M059J (cell line): Measurements from ENCODE around the gene MATR3. TPM values are rescaled to one million over a fixed set of nuclear protein-coding genes. Genes with fewer than 3 reads are reported as not detected.

ENCODE experiments used
- DNase-seq: peaks from one replicate; pipeline ENCODE4 v3.0.0-alpha.2; 2012; ENCODE audit warnings: low read depth
- total RNA-seq: library from RNA; depleted of rRNA; stranded (reverse); fragments of >200 nt; shearing (Covaris generic); gene quantifications from 2 replicates; pipeline ENCODE4 v1.2.3, GENCODE V29; 2014

Gene MATR3
- total RNA-seq, 1 experiment from 2014 or later = 237 TPM

DNA sequence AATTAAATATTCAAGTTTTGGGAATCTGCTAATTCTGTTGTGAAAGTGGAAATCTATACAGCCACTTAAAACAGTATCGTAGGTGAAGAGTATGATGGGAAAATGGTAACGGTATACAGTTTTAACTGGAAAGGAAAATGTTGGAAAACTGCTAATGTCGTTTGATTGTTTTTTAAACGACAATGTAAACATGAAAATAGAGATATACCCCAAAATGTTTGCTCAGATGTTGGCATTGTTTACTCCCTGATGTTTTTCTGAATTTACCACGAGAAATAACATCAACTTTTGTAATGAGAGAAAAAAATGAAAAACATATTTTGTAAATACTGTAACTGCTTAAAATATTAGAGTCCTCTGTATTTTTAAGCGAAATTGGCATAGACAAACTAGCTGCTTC, 2.7 kb downstream of the MATR3 start:
- no peak for DNase-seq

DNA sequence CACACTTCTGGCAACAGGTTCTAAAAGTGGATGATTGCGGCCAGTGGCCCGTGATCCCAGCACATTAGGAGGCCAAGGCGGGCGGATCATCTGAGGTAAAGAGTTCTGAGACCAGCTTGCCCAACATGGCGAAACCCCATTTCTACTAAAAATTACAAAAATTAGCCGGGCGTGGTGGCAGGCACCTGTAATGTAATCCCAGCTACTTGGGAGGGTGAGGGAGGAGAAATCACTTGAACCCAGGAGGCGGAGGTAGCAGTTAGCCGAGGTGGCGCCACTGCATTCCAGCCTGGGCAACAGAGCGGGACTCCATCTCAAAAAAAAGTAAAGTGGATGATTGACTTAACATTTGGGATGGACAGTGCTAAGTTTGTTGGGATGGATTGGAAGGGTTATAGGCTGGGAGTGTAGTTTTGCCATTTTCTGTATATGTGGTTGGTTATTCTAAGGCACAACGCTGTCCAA, 3.4 kb downstream of the MATR3 start:
- DNase-seq = no peak

DNA sequence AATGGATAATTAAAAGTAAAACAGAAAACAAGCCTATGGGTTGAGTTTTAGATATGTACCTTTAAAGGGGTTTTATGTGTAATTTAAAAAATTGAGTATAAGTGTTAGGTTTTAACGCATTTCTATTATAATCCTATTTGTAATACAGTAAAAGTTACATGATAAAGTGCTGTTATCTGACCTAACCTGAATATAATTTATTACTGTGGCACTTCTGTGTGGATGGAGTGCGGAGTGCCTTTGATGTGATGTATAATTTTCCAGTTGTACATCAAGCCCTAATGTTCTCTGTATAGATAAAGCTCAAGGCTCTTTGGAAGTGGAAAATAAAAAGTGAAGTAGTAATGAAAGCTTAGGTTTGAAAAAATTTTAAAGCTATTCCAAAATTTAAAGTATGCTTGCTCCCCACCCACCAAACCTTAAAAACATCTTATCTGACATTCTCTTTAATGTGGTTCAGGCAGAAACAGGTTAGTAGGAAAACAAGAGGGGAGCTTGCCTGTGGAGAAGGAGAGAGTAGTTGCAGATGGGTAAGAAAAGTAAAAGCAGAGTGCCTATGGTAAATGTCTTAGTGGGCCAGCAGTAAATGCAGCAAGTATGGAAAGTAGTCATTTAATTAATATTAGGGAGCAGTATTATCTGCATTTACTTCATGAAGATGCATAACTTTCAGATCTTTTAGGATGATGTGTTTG, 4.0 kb downstream of the MATR3 start:
- no peak for DNase-seq

DNA sequence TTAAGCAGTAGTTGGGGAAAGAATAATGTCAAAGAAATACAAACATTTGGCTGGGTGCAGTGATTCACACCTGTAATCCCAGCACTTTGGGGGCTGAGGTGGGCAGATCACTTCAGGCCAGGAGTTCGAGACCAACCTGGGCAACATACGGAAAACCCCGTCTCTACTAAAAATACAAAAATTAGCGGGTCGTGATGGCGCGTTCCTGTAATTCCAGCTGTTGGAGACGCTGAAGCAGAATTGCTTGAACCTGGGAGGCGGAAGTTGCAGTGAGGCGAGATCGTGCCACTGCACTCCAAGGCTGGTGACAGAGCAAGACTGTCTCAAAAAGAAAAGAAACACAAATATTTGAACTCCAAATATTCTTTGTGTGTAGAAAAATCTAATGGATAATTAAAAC, 4.7 kb downstream of the MATR3 start:
- no peak for DNase-seq

DNA sequence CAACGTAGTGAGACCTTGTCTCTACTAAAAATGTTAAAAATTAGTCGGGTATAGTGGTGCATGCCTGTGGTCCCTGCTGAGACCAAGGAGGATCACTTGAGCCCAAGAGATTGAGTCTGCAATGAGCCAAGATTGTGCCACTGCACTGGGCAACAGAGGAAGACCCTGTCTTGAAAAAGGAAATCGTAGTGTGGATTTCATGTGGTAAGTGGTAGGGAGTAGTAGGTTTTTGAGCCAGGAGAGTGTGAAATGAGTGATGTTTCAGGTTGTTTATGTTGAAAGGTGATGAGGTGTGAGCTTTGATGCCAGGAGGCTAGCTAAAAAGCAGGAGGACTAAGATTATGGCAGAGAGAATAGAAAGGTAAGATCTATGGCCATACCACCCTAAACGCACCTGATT, 5.9 kb downstream of the MATR3 start:
- DNase-seq = no peak

DNA sequence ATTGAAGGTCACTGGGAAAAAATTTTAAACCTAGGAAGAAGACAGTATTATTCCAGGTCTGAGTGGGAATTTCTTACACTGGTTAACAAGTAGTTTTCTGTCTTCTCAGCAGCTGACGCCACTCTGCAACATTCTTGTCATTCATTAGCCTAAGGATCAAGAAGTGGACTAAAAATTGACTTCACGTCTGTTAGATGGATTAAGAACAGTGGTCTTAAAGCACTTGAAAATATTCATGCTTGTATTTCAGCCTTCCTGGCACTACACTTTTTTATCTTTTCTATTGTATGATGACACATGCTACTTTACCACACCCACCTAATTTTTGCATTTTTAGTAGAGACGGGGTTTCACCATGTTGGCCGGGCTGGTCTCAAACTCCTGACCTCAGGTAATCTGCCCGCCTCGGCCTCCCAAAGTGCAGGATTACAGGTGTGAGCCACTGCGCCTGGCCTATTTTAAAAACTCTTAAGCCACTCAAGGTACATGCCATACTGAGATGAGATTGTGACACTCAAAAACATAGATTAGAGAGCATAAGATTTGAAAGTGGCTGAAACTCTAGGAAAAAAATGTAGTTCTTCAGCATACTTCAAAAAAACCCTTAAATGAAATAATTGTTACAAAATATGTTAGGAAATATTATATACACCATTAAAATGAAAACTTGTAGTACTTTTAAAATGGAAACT, 8.4 kb downstream of the MATR3 start:
- no peak for DNase-seq

DNA sequence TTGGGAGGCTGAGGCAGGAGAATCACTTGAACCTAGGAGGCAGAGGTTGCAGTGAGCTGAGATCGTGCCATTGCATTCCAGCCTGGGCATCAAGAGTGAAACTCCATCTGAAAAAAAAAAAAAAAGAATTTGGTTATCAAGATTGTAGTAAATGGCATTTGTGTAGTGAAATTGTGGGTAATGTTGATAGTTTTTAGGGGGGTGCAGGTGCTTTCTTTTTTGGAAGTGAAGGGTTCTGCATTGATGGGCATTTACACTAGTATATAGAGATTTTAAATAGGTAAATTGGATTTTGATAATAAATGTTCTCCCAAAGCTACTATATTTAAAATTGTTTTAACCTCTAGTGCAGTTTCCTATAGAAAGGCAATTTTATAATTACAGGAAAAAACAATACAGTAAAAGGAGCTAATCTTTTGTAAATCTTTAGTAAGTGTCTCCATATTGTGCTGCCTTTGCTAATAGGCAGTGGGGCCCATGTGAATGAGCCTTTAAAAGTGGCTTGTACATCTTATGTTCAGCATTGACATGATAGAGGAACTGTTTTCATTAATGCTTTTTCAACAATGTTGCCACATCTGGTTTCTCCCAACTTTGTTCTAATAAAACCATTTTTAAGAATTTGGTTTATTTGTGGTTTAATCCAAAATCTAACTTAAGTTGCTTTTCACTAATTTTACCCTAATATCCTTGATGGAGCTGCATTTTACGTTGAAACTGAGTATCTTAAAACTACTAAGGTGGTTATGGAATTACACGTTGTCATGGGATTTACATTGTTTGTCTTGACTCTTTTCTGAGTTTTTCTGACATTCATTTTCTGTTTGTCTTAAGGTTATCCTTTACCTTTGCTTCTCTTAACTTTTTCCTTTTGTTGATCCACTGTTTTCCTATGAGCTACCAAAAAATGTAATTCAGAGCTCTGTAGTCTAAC, 11.1 kb downstream of the MATR3 start:
- no peak for DNase-seq

DNA sequence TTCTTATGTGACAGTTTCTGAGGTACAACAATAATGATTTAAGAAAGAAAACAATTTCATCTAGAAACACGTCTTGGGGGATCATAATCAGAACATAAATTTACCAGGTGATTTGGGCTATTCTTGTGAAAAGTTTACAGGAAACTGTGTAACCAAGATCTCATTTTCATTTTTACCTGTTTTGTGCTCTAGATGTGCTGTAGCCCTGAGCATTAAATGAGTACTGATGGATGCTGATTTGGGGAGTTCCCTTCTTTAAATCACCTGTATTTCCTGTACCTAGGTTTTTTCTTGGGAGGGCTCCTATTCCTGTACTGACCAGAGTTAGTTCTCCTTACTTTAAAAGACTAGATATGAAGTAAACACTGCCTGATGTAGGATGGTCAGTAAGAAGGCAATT, 12.7 kb downstream of the MATR3 start:
- no peak for DNase-seq

DNA sequence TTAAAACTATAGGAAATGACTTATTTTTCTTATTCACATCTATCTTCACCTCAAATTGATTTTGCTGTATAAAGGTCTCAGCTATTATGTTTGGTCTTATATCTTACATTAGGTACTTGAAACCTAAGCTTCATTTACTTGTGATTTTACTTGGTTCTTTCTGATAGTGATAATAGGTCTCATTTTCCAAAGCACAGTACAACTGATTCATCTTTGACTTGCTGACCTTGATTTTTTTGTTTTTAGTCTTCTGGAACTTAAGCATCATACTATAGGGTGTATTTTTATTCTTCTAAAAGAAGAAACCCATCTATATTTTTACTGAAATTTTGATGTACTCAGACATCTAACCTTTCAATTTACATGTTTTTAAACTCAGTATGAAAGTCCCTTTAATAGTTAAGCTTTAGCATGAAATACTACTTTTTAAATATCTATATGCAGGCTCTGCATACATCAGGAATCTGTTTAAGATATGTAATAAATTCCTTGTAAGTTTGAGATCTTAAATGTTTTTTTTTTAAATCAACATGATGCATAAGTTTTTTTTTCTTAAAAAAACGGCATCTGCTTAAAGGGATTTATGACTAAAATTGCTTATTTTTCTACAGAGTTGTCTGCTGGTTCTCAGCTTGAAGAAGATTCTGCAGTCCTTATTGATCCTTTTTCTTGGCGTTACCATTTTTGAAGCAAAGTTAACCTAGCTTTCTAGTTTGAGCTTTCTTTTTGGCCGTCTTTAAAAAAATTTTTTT, 13.3 kb downstream of the MATR3 start:
- no peak for DNase-seq

DNA sequence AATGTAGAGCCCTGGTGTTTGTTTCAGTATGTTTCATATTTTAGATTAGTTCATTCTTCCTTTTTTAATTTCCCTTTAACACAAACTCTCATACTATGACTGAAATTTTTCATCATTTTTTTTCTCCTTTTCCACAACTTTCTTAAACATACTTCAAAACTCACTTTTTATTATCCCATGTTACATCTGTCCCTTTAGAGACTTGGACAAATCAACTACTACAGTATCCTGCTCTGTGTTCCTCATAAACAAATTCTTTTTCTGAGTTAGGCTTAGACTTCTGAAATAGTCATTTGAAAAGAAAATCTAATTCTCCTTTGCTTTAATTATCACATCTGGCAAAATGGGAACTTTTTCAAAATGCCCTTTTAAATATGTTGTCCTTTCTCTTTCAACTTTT, 15.3 kb downstream of the MATR3 start:
- no peak for DNase-seq

DNA sequence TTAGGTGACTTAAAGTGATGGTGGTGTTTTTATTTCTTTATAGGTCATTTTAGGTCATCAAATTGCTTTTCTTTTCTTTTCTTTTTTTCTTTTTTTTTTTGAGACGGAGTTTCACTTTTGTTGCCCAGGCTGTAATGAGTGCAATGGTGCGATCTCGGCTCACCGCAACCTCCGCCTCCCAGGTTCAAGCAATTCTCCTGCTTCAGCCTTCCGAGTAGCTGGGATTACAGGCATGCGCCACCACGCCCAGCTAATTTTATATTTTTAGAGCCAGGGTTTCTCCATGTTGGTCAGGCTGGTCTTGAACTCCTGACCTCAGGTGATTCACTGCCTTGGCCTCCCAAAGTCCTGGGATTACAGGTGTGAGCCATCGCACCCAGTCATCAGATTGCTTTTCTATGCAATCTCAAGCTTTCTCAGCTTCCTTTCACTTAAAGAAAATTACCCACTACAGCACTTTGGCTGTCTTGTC, 17.2 kb downstream of the MATR3 start:
- DNase-seq = peak; percentile 71

DNA sequence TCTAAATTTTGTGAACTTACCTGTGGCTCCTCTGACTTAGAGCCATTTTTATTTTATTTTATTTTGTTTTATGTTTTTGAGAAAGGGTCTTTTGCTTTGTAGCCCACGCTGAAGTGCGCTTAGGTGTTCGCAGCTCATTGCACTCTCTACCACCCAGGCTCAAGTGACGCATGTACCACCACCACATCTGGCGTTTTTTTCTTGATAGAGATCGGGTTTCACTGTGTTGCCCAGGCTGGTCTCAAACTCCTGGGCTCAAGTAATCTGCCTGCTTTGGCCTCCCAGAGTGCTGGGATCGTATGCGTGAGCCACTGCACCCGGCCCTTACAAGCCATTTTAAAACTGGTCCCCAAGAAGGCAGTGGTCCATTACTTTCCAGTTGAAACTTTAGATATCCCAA, 18.5 kb downstream of the MATR3 start:
- no peak for DNase-seq

DNA sequence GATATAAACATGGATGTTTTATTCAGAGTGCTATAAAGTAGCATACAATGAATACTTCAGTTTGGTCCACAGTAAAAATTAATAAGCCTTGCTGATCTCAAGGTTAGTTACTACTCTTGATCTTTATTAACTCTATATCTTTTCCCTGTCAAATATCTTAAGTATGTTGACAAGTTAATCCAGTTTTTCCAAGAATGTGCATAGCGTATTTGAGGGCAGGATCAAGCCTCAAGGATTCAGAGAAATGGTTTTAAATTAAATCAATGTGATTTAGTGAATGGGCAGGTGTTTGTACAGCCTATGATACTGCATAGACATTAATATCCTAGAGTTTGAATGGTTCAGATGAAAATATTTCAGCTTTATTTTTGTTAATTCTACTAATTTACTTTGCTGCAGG, 20.7 kb downstream of the MATR3 start:
- no peak for DNase-seq

DNA sequence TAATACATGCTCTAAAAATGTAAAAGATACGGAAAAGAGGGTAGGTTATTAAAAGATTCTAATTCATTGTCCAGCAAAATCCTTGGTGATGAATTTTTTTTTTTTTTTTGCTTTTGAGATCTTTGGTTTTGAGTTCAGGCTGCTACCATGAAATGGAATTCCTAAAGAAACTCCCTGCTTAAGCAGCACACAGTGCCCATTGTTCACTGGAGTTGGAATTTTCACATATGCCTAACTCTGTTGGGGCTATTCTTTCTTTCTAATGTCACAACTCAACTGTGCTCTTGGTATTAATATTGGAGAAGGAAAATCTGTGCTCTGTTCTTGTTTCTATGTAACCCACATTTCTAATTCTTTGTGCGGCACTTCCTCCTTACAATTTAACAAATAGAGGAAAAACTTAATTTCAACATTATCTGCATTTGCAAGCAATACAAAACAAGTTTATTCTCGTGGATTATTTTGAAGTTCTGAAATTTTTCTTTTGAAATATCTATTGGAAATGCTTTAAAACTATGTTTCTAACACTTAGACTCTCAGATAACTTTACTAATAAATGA, 21.6 kb downstream of the MATR3 start:
- no peak for DNase-seq

DNA sequence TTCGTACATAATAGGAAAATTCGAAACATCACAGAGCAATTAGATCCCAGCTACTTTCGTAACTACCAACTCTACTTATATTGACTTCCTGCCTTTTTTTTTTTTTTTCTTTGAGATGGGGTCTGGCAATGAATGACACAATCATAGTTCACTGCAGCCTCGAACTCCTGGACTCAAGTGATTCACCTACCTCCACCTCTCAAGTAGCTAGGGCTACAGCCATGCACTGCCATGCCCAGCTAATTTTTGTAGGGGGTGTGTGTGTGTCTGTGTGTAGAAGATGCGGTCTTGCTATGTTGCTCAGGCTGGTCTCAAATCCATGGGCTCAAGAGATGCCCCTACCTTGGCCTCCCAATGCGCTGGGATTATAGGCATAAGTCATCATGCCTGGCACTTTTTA, 42.3 kb downstream of the MATR3 start:
- DNase-seq = peak; percentile 26

DNA sequence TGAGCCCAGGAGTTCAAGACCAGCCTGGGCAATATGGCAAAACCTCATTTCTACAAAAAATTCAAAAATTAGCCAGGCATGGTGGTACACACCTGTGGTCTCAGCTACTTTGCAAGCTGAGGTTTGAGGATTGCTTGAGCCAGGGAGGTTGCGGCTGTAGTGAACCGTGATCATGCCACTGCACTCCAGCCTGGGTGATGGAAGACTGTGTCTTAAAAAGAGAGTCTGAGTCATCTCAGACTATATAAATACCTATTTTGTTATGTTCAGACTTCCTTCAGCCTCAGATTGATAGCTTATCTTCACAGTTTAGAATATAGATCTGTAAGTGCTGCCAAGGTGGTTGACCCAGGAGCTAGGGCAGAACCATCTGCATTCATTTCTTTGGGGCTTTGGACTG, 46.5 kb downstream of the MATR3 start:
- DNase-seq = no peak

DNA sequence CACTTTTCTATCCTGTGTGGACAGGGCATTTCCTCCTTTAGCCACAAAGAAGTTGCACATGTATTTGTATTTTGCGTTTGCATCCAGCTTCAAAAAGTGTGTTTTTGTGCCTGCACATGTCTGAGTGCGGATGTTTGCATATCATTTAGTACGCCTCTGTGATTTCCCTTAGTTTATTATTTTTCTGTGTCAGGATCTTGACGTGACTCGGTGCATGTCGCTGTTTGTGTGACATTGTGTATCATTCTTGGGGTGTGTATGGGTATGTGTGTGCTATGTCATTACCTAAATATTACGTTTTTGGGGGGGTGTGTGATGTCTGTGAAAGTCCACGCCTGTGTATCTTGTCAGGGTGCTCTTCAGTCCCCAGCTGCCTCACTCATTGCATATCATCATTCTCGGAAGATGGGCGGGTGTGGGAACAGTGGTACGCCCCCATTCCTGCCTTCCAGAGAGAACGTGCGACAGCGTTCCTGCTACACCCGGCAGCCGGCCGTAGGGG, 47.7 kb downstream of the MATR3 start:
- DNase-seq = no peak

DNA sequence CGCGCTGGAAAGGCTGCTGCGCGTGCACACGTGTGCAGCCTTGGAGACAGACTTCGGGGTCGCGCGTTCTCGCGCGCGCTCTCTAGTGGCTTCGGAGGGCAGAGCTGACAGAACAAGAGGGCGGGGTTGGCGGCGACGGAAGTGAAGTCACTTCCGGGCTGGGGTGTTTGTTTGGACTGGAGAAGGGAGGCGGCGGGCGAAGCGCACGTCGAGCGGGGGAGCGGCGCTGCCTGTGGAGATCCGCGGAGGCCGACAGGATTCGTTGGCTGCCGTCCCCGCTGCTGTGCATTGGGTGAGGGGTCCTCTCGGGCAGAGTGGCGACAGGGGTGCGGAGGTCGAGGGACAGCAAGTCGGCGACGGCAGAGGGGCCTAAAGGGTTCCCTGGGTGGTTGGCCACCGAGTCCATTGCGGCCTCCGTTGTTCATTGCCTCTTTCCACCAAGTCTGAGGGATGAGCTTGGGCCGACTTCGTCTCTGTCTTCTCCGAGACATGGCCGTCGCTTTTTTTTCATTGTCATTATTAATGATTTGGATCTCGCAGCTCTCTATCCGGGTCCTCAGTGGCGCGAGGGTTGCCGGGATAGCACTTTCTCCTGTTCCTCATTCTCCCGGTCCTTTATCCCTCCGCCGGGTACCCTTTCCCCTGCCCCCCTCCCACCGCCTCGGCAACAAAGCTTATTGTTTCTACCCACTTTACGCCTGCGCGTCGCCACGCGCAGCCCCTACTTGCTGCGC, 48.3 kb downstream of the MATR3 start, which contains the start of gene PAIP2:
Gene PAIP2, plus strand, starts transcription at position 166 of the 734 bp plus-strand sequence. CDS start 21,931 bp downstream, outside the sequence.
- peak; percentile 96 for DNase-seq

DNA sequence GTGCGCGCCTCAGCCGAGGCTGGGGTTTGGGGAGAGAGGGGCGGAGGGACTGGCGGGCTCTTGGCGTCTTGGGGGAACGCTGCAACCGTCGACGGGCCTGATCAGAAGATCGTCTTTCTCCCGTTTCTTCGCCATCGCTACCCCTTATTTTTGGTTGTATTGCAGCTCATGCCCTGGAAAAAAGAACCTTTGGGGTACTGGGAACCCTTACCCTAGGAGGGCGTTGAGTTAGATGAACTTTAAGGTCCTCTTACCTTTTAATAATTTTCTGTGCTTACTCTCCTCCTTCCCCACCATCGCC, 48.8 kb downstream of the MATR3 start:
- DNase-seq = no peak

DNA sequence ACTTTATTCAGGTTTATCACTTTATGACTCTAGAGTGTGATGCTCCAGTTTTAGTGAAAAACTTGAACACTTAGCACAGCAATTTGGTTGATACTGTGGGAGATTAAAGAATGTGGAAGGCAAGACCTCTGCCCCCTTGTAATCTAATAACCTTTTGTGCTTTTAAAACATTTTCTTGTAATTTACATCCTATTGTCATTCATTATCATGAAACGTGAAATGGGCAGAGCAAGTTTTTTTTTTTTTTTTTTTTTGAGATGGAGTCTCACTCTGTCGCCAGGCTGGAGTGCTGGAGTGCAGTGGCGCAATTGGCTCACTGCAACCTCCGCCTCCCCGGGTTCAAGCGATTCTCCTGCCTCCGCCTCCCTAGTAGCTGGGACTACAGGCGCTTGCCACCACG, 49.9 kb downstream of the MATR3 start:
- DNase-seq = no peak
